Mesodermal cell (in vitro differentiated cells): Measurements from ENCODE around the gene SLC16A8.

Experiments
- H3K27ac ChIP-seq: 2 replicates; pipeline ENCODE4 v1.7.0; 2013; ENCODE audit warnings: mild to moderate bottlenecking, low read depth, low read length, moderate library complexity; ENCODE audit not compliant: severe bottlenecking
- H3K36me3 ChIP-seq: 2 replicates; pipeline ENCODE4 v1.7.1; 2013; ENCODE audit warnings: mild to moderate bottlenecking, low read length, moderate library complexity; ENCODE audit not compliant: control insufficient read depth, insufficient read depth
- H3K4me1 ChIP-seq: one replicate; pipeline ENCODE4 v1.7.1; 2013; ENCODE audit warnings: mild to moderate bottlenecking, low read length; ENCODE audit not compliant: insufficient read depth, control insufficient read depth, poor library complexity, severe bottlenecking
- H3K4me3 ChIP-seq: 2 replicates; pipeline ENCODE4 v1.7.0; 2013; ENCODE audit warnings: low read length, control low read depth, mild to moderate bottlenecking; ENCODE audit not compliant: insufficient read depth, poor library complexity, severe bottlenecking; ENCODE audit errors: extremely low read depth
- H3K9me3 ChIP-seq: 2 replicates; pipeline ENCODE4 v1.7.1; 2013; ENCODE audit warnings: mild to moderate bottlenecking, low read length, moderate library complexity; ENCODE audit not compliant: control insufficient read depth
- WGBS, 2 experiments: methylation state at CpG; one replicate each; pipeline ENCODE4 v1.1.5; 2013; ENCODE audit warnings: missing lambda C conversion rate in 2 of 2; ENCODE audit not compliant: insufficient coverage in 2 of 2; 5-methylcytosine and 5-hydroxymethylcytosine counted together

SLC16A8 gene

GRCh38 chr22:38098410-38099249 is 14.6 kb upstream of the SLC16A8 start:
- H3K4me1 ChIP-seq = peaks cover 9% of the 10 kb centered on the region
- peak overlapping the region; percentile 79 for H3K27ac ChIP-seq
- 79 to 89% methylated on average over 5 to 8 of the region's 9 CpGs for WGBS, 2 experiments
- H3K9me3 ChIP-seq = no peaks in the 10 kb centered on the region
- peak overlapping the region; percentile 3 for H3K4me3 ChIP-seq
- no peaks in the 10 kb centered on the region for H3K36me3 ChIP-seq

- Histone ChIP-seq H3K36me3 (no peaks in the 10 kb centered on the region), H3K9me3 (no peaks in the 10 kb centered on the region), H3K4me3 (peak overlapping the region; percentile 18), H3K27ac (peak overlapping the region; percentile 79), H3K4me1 (peaks cover 9% of the 10 kb centered on the region)
- WGBS, 2 experiments = 13 to 16% methylated on average over 13 to 15 of the region's 32 CpGs
These were observed 13.8 kb upstream of the SLC16A8 start for GRCh38 chr22:38097557-38098409.

- Histone ChIP-seq H3K36me3 (no peaks in the 10 kb centered on the region), H3K4me3 (peak overlapping the region; percentile 18), H3K9me3 (no peaks in the 10 kb centered on the region), H3K27ac (no peak overlapping the region), H3K4me1 (peaks cover 9% of the 10 kb centered on the region)
- WGBS, 2 experiments = 59 to 67% methylated on average over 5 to 7 of the region's 15 CpGs
These were observed 13.1 kb upstream of the SLC16A8 start for GRCh38 chr22:38097058-38097457.

- no peaks in the 10 kb centered on the region for H3K9me3 ChIP-seq
- H3K4me1 ChIP-seq = peaks cover 11% of the 10 kb centered on the region
- H3K36me3 ChIP-seq = no peaks in the 10 kb centered on the region
- 77 to 85% methylated on average over 25 to 26 of the region's 34 CpGs for WGBS, 2 experiments
- H3K27ac ChIP-seq = no peak overlapping the region
- H3K4me3 ChIP-seq = no peak overlapping the region
These were observed 5.5 kb upstream of the SLC16A8 start for GRCh38 chr22:38089474-38089851.

GRCh38 chr22:38088629-38089473 is 4.9 kb upstream of the SLC16A8 start:
- H3K9me3 ChIP-seq = no peaks in the 10 kb centered on the region
- H3K4me3 ChIP-seq = no peak overlapping the region
- WGBS, 2 experiments = 56 to 59% methylated on average over 20 to 62 of the region's 85 CpGs
- peaks cover 16% of the 10 kb centered on the region for H3K4me1 ChIP-seq
- no peaks in the 10 kb centered on the region for H3K36me3 ChIP-seq
- H3K27ac ChIP-seq = no peak overlapping the region

- Histone ChIP-seq H3K4me3 (no peak overlapping the region), H3K4me1 (peaks cover 21% of the 10 kb centered on the region), H3K36me3 (no peaks in the 10 kb centered on the region), H3K9me3 (no peaks in the 10 kb centered on the region), H3K27ac (no peak overlapping the region)
- 94 to 95% methylated on average over 10 to 11 of the region's 12 CpGs for WGBS, 2 experiments
These were observed 3.9 kb upstream of the SLC16A8 start for GRCh38 chr22:38087855-38088254.

GRCh38 chr22:38086942-38087341 is 3.0 kb upstream of the SLC16A8 start:
- Histone ChIP-seq H3K4me3 (no peak overlapping the region), H3K27ac (no peak overlapping the region), H3K36me3 (no peaks in the 10 kb centered on the region), H3K9me3 (no peaks in the 10 kb centered on the region), H3K4me1 (peaks cover 25% of the 10 kb centered on the region)
- WGBS, 2 experiments = 94 to 96% methylated on average over 7 to 12 of the region's 13 CpGs

- Histone ChIP-seq H3K9me3 (no peaks in the 10 kb centered on the region), H3K4me3 (no peak overlapping the region), H3K36me3 (no peaks in the 10 kb centered on the region), H3K4me1 (peaks cover 30% of the 10 kb centered on the region), H3K27ac (no peak overlapping the region)
- WGBS, 2 experiments = 83 to 91% methylated on average over 13 to 19 of the region's 25 CpGs
These were observed 2.2 kb upstream of the SLC16A8 start for GRCh38 chr22:38086001-38086845.

GRCh38 chr22:38085501-38085900 is 1.5 kb upstream of the SLC16A8 start:
- H3K36me3 ChIP-seq = no peaks in the 10 kb centered on the region
- peaks cover 30% of the 10 kb centered on the region for H3K4me1 ChIP-seq
- WGBS, 2 experiments = 0 to 80% methylated on average over 1 to 2 of the region's 5 CpGs
- H3K4me3 ChIP-seq = no peak overlapping the region
- H3K9me3 ChIP-seq = no peaks in the 10 kb centered on the region
- no peak overlapping the region for H3K27ac ChIP-seq
